ENCODE data around the gene IRF2BP1. TPM values are rescaled to one million over a fixed set of nuclear protein-coding genes. Genes with fewer than 3 reads are reported as not detected.

IRF2BP1 gene
- total RNA-seq, 1 donor: 17.3 TPM

DNA sequence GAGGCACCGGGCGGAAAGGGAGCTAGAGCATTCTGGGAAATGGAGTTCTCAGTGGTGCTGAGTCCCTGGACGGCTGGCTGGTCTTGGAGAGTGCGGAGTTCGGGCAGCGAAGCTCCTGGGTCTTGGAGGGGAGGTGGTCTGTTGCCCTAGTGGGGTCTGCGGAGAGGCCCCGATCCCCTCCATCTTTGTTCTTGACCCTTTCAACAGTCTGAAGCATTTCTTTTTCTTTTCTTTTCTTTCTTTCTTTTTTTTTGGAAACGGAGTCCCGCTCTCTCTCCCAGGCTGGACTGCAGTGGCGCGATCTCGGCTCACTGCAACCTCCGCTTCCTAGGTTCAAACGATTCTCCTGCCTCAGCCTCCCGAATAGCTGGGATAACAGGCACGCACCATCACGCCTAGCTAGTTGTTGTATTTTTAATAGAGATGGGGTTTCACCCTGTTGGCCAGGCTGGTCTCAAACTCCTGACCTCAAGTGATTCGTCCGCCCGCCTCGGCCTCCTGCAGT lies 22.6 kb downstream of the IRF2BP1 start:
- Histone ChIP-seq H3K4me3 (ENCODE audit: low read length) (peak overlapping the region; percentile 89), H3K9me3 (ENCODE audit: low read depth, low read length) (no peaks in the 10 kb centered on the region), H3K27me3 (ENCODE audit: insufficient read depth, low read length) (peaks cover 22% of the 10 kb centered on the region)

DNA sequence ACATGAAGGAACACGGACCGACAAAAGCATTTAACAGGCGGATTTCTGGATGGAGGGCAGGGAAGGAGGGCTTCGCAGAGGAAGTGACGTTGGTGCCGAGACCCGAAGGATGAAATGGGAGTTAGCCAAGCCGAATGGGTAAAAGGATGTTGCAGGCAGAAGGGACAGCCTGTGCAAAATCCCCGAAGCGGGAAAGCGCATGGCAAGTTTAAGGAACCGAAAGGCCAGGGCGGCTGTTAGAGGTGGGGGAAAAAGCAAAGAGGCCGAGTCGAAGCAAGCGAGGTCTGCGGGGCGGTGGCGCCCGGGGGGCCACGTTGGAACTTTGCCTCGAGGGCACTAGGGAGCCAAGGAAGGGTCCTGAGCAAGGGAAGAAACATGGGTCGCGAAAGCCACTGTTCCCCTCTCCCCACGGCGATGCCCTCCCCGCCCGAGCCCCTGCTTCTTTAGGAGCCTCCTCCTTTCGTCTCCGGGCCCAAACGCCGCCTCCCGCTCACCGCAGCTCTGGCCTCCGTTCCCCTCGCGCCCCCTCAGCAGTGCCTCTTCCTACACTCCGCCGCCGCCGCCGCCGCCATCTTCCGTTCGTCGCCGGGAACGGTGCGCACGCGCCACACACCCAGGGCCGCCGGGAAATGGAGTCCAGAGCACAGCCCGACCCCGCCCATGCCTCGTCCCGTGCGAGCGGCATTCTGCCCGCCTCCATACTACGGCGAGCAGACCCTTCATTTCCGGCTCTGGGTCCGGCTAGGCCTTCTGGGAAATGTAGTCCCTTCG lies 23.2 kb downstream of the IRF2BP1 start, which contains the start of gene SYMPK:
Gene SYMPK (minus strand): TSS at position 584 of the 771 bp plus-strand sequence. CDS start 8,652 bp downstream, outside the sequence.
- Histone ChIP-seq H3K4me1 (ENCODE audit: insufficient read depth, low read length) (peaks cover 29% of the 10 kb centered on the region), H3K9me3 (ENCODE audit: low read depth, low read length) (no peaks in the 10 kb centered on the region), H3K4me3 (ENCODE audit: low read length) (peak within 1 kb of the TSS; percentile 89), H3K27me3 (ENCODE audit: insufficient read depth, low read length) (peaks cover 22% of the 10 kb centered on the region)

More for the DNA sequence above, 22.6 kb downstream of the IRF2BP1 start:
- H3K4me1 ChIP-seq (ENCODE audit: insufficient read depth, low read length): peaks cover 29% of the 10 kb centered on the region

GRCh38 chr19:45862271-45862563 lies 23.7 kb downstream of the IRF2BP1 start:
- peaks cover 29% of the 10 kb centered on the region for H3K4me1 ChIP-seq (ENCODE audit: insufficient read depth, low read length)
- H3K27me3 ChIP-seq (ENCODE audit: insufficient read depth, low read length): peaks cover 22% of the 10 kb centered on the region
- no peaks in the 10 kb centered on the region for H3K9me3 ChIP-seq (ENCODE audit: low read depth, low read length)
- H3K4me3 ChIP-seq (ENCODE audit: low read length): peak overlapping the region; percentile 89

DNA sequence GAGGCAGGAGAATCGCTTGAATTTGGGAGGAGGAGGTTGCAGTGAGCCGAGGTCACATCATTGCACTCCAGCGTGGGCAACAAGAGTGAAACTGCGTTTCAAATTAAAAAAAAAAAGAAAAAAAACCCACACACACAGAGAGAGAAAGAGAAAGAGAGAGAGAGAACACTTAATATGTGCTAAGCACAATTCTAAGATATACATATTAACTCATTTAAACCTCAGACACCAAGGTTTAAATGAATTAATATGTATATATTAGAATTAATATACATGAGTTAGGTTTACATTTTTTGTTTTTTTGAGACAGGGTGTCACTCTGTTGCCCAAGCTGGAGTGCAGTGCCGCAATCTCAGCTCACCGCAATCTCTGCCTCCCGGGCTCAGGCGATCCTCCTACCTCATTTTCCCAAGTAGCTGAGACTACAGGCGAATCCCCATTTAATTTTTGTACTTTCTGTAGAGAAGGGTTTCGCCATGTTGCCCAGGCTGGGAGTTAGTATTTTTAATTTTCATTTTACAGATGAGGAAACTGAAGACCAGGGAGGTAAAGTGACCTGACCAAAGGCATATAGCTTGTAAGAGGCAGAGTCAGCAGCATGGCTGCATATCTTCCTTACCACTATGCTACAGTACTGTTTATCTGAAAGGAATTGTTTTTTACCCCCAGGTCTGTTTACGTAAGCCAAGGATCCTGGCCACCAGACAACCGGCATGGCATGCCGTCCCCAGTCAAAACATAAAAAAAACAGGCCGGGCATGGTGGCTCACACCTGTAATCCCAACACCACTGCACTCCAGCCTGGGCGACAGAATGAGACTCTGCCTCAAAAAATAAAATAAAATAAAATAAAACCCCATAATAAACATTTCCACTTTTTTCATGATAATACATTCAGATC lies 25.3 kb downstream of the IRF2BP1 start:
- no peak overlapping the region for H3K4me3 ChIP-seq (ENCODE audit: low read length)
- no peaks in the 10 kb centered on the region for H3K9me3 ChIP-seq (ENCODE audit: low read depth, low read length)
- H3K4me1 ChIP-seq (ENCODE audit: insufficient read depth, low read length): peaks cover 29% of the 10 kb centered on the region
- H3K27me3 ChIP-seq (ENCODE audit: insufficient read depth, low read length): peaks cover 18% of the 10 kb centered on the region

DNA sequence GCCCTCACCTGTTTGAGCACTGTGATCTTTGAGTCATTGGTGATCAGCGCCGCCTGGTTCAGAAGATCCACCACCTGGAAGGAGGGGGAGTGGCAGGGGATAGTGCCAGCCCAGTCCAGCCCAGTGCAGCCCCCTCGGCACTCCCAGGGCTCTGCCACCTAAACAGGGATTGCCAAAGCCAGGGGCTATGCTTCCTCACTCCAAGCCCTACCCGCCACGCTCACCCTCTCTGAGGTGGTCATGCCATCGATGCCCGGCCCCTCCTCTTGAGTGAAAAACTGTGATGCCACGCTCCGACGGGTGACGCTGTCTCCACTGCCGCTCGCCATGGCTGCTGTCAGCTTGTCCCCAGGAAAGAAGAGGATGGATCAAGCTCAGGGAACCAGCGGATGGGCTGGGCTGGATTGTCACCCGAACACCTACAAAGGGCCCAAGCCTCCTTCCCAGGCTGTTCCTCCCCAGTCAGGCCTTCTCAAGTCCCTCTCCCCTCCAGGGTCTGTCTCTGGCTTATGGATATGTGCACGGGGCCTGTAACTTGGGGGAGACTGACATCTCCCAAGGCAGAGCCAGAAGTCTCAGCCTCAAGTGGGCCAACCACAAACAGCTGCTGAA lies 31.7 kb downstream of the IRF2BP1 start:
- Histone ChIP-seq H3K9me3 (ENCODE audit: low read depth, low read length) (no peaks in the 10 kb centered on the region), H3K4me3 (ENCODE audit: low read length) (no peak overlapping the region), H3K27me3 (ENCODE audit: insufficient read depth, low read length) (no peaks in the 10 kb centered on the region), H3K4me1 (ENCODE audit: insufficient read depth, low read length) (no peaks in the 10 kb centered on the region)

DNA sequence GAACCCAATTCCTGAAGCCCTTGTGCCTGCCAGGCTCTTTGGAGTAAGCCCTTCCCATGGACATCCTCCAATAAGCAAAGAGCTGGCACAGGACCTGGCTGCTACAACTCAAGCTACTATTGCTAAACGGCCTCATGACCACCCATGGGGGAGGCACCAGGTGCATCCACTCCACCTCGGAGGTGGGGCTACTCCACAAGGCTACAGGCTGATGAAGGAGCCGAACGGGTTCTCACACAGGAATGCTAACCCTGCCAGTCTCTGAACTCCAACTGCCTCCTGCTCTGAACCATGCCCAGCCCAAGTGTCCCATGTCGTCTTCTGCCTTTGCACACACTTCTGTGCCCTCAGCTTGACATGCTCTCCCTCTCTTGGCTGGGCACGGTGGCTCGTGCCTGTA lies 33.0 kb downstream of the IRF2BP1 start:
- Histone ChIP-seq H3K4me3 (ENCODE audit: low read length) (no peak overlapping the region), H3K9me3 (ENCODE audit: low read depth, low read length) (no peaks in the 10 kb centered on the region), H3K27me3 (ENCODE audit: insufficient read depth, low read length) (no peaks in the 10 kb centered on the region), H3K4me1 (ENCODE audit: insufficient read depth, low read length) (no peaks in the 10 kb centered on the region)

DNA sequence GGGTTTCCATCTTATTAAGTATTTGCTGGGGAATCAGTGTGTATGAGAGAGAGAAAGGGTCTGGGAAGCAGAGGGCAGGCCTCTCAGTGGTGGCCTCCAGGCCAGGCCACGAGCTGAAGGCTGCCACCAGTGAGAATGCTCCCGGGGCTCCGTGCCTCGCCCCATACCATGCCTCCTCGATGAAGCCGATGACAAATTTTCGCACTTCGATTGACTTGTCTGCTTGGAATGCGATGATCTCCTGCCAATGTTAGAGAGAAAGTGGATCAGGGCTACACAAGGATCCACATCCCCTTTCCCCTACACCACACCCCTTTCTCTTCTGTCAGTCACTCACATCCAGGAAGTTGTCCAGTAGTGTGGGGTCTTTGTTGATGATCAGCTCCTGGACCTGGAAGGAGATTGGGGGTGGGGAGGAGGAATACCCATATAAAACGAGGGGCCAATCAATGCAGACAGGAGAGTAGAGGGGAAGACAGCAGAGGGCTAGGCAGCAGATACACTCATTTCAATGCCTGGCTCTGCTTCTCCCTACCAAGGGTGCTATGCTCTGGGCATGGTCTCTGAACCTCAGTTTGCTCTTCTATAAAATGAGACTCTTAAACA lies 33.7 kb downstream of the IRF2BP1 start:
- H3K4me3 ChIP-seq (ENCODE audit: low read length): no peak overlapping the region
- no peaks in the 10 kb centered on the region for H3K9me3 ChIP-seq (ENCODE audit: low read depth, low read length)
- no peaks in the 10 kb centered on the region for H3K27me3 ChIP-seq (ENCODE audit: insufficient read depth, low read length)
- H3K4me1 ChIP-seq (ENCODE audit: insufficient read depth, low read length): no peaks in the 10 kb centered on the region

DNA sequence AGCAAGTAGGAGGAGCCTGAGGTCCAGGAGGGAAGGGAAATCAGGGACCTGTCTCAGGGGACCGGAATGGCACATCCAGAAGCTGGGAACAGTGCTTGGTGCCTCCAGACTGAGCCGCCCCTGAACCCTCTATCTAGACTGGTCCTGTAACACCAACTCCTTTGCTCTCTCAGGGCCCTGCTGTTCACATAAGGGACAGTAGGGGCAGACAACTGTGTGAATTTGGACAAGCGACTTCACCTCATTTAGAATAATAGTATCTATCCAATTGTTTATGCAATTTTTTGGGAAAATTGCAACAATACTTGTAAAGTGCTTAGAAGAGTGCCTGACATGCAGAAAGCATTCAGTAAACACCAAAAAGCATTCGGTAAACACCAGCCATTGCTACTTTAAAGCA lies 37.0 kb downstream of the IRF2BP1 start:
- Histone ChIP-seq H3K27me3 (ENCODE audit: insufficient read depth, low read length) (no peaks in the 10 kb centered on the region), H3K9me3 (ENCODE audit: low read depth, low read length) (no peaks in the 10 kb centered on the region), H3K4me1 (ENCODE audit: insufficient read depth, low read length) (no peaks in the 10 kb centered on the region), H3K4me3 (ENCODE audit: low read length) (no peak overlapping the region)

GRCh38 chr19:45847663-45848062 lies 38.3 kb downstream of the IRF2BP1 start:
- H3K4me1 ChIP-seq (ENCODE audit: insufficient read depth, low read length): no peaks in the 10 kb centered on the region
- H3K27me3 ChIP-seq (ENCODE audit: insufficient read depth, low read length): no peaks in the 10 kb centered on the region
- no peaks in the 10 kb centered on the region for H3K9me3 ChIP-seq (ENCODE audit: low read depth, low read length)
- H3K4me3 ChIP-seq (ENCODE audit: low read length): no peak overlapping the region

DNA sequence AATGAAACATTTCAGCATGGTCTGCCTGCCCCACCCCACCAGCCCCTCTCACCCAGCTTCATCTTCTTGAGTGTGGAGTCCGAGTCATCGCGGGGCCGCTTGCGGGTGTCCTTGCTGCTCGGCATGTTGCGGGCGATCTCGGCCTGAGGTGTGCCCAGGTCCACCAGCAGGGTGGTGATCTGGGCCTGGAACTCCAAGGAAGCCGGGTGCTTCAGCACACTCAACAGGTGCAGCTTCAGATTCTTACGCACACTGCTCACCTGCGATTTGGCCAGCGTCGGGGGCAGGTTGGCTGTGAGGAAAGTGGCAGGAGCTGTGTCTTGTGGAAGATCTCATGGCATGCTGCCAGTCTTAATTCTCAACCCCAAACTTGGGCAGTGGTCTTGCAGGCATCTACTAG lies 43.7 kb downstream of the IRF2BP1 start:
- no peaks in the 10 kb centered on the region for H3K27me3 ChIP-seq (ENCODE audit: insufficient read depth, low read length)
- H3K4me3 ChIP-seq (ENCODE audit: low read length): no peak overlapping the region
- no peaks in the 10 kb centered on the region for H3K9me3 ChIP-seq (ENCODE audit: low read depth, low read length)
- H3K4me1 ChIP-seq (ENCODE audit: insufficient read depth, low read length): no peaks in the 10 kb centered on the region

GRCh38 chr19:45834970-45835369 lies 51.0 kb downstream of the IRF2BP1 start:
- no peaks in the 10 kb centered on the region for H3K9me3 ChIP-seq (ENCODE audit: low read depth, low read length)
- H3K27me3 ChIP-seq (ENCODE audit: insufficient read depth, low read length): no peaks in the 10 kb centered on the region
- no peaks in the 10 kb centered on the region for H3K4me1 ChIP-seq (ENCODE audit: insufficient read depth, low read length)
- no peak overlapping the region for H3K4me3 ChIP-seq (ENCODE audit: low read length)

Other genes starting within 250 kb of the IRF2BP1 start
- gene EML2, start 246.7 kb downstream of the IRF2BP1 start, total RNA-seq: 13.9 TPM
- gene GIPR, start 217.9 kb downstream of the IRF2BP1 start, total RNA-seq: 1.2 TPM
- 158 TPM for gene SNRPD2, start 194.2 kb downstream of the IRF2BP1 start, total RNA-seq
- gene QPCTL, start 193.5 kb downstream of the IRF2BP1 start, total RNA-seq: 2.5 TPM
- 8.0 TPM for gene FBXO46, start 155.2 kb downstream of the IRF2BP1 start, total RNA-seq
- gene MEIOSIN, start 152.7 kb downstream of the IRF2BP1 start, total RNA-seq: not detected
- under 0.01 TPM for gene SIX5, start 116.9 kb downstream of the IRF2BP1 start, total RNA-seq
- 5.8 TPM for gene DMPK, start 103.7 kb downstream of the IRF2BP1 start, total RNA-seq
- gene DMWD, start 93.3 kb downstream of the IRF2BP1 start, total RNA-seq: 15.2 TPM
- 0.10 TPM for gene RSPH6A, start 70.8 kb downstream of the IRF2BP1 start, total RNA-seq
- 27.2 TPM for gene SYMPK, start 23.0 kb downstream of the IRF2BP1 start, total RNA-seq
- gene FOXA3, start 21.8 kb downstream of the IRF2BP1 start, total RNA-seq: not detected
- gene MYPOP, start 16.5 kb upstream of the IRF2BP1 start, total RNA-seq: 1.3 TPM
- not detected for gene NANOS2, start 28.6 kb upstream of the IRF2BP1 start, total RNA-seq
- under 0.01 TPM for gene NOVA2, start 87.7 kb upstream of the IRF2BP1 start, total RNA-seq
- 0.94 TPM for gene CCDC61, start 109.3 kb upstream of the IRF2BP1 start, total RNA-seq
- gene PGLYRP1, start 136.9 kb upstream of the IRF2BP1 start, total RNA-seq: not detected
- gene IGFL4, start 154.9 kb upstream of the IRF2BP1 start, total RNA-seq: 0.10 TPM
- not detected for gene IGFL3, start 238.5 kb upstream of the IRF2BP1 start, total RNA-seq

Measured in mononuclear cell (primary cell).